Keratinocyte (primary cell): Measurements from ENCODE around the gene MFAP4. TPM values are rescaled to one million over a fixed set of nuclear protein-coding genes. Genes with fewer than 3 reads are reported as not detected.

Source experiments
- DNase-seq: peaks from one replicate; pipeline ENCODE4 v3.0.0-alpha.2; 2011; ENCODE audit warnings: low read depth, missing footprints, low spot score
- FAIRE-seq: peaks from 2 replicates; lab custom pipeline; 2011; peaks lifted over from hg19 to GRCh38; lab: Jason Lieb, UNC
- H2AFZ ChIP-seq: 2 replicates; pipeline ENCODE4 v1.6.0; 2012; ENCODE audit warnings: low read length, control low read depth, inconsistent platforms; ENCODE audit not compliant: control insufficient read depth
- H3K27ac ChIP-seq: 2 replicates; pipeline ENCODE4 v1.5.1; 2011; ENCODE audit warnings: low read length; ENCODE audit not compliant: control insufficient read depth, insufficient read depth
- H3K27me3 ChIP-seq: 3 replicates; pipeline ENCODE4 v1.6.0; 2011; ENCODE audit warnings: low read length; ENCODE audit not compliant: control insufficient read depth, insufficient read depth; ENCODE audit errors: extremely low read depth
- H3K36me3 ChIP-seq, 2 experiments: 2 replicates in 1 of 2; 3 replicates in 1 of 2; pipeline ENCODE4 v1.5.1; 2011; ENCODE audit warnings: low read length in 2 of 2, mild to moderate bottlenecking in 1 of 2; ENCODE audit not compliant: control insufficient read depth in 2 of 2, insufficient read depth in 2 of 2; ENCODE audit errors: extremely low read depth in 1 of 2
- H3K4me1 ChIP-seq: 3 replicates; pipeline ENCODE4 v1.5.1; 2011; ENCODE audit warnings: low read length; ENCODE audit not compliant: control insufficient read depth, insufficient read depth; ENCODE audit errors: extremely low read depth
- H3K4me2 ChIP-seq: 3 replicates; pipeline ENCODE4 v1.6.0; 2011; ENCODE audit warnings: low read depth, low read length; ENCODE audit not compliant: control insufficient read depth, insufficient read depth; ENCODE audit errors: extremely low read depth
- H3K4me3 ChIP-seq, 3 experiments: fragments of 200-600 bp in 1 of 3; sonication (generic) in 1 of 3; 2 replicates in 2 of 3; 3 replicates in 1 of 3; pipeline ENCODE4 v1.5.1; 2011 to 2016; ENCODE audit warnings: low read length in 3 of 3, mild to moderate bottlenecking in 3 of 3, control low read depth in 2 of 3, inconsistent platforms in 1 of 3, low read depth in 1 of 3, mixed read lengths in 1 of 3, mixed run types in 1 of 3, moderate library complexity in 1 of 3; ENCODE audit not compliant: control insufficient read depth in 2 of 3, insufficient read depth in 2 of 3; ENCODE audit errors: extremely low read depth in 1 of 3
- H3K79me2 ChIP-seq: 2 replicates; pipeline ENCODE4 v1.6.0; 2012; ENCODE audit warnings: low read length; ENCODE audit not compliant: control insufficient read depth, insufficient read depth
- H3K9ac ChIP-seq: 3 replicates; pipeline ENCODE4 v1.6.0; 2011; ENCODE audit warnings: low read length; ENCODE audit not compliant: control insufficient read depth, insufficient read depth; ENCODE audit errors: extremely low read depth
- H3K9me1 ChIP-seq: 3 replicates; pipeline ENCODE4 v1.6.0; 2011; ENCODE audit warnings: low read length; ENCODE audit not compliant: control insufficient read depth, insufficient read depth; ENCODE audit errors: extremely low read depth
- H3K9me3 ChIP-seq: 2 replicates; pipeline ENCODE4 v1.5.1; 2012; ENCODE audit warnings: low read depth, low read length; ENCODE audit not compliant: control insufficient read depth
- H4K20me1 ChIP-seq: 3 replicates; pipeline ENCODE4 v1.6.0; 2011; ENCODE audit warnings: low read length; ENCODE audit not compliant: control insufficient read depth, insufficient read depth; ENCODE audit errors: extremely low read depth
- CTCF ChIP-seq, 3 experiments: IDR thresholded peaks in 1 of 3; conservative IDR thresholded peaks in 1 of 3; optimal IDR thresholded peaks in 1 of 3; 2 replicates in 2 of 3; 3 replicates in 1 of 3; pipeline versions ENCODE3 to v1.5.1; 2011; ENCODE audit warnings: low read length in 3 of 3, mild to moderate bottlenecking in 3 of 3, moderate library complexity in 2 of 3, control low read depth in 1 of 3, inconsistent platforms in 1 of 3; ENCODE audit not compliant: insufficient read depth in 2 of 3; ENCODE audit errors: extremely low read depth in 1 of 3
- EZH2 ChIP-seq: IDR thresholded peaks from one replicate; pipeline ENCODE4 v1.6.1; 2012; ENCODE audit warnings: inconsistent platforms, mild to moderate bottlenecking, low read length, moderate library complexity
- dilution Hi-C: fragments of 300-500 bp; cut with MboI; formaldehyde crosslinking; loops from one replicate; pipeline ENCODE4 v1.7.0; 2020; ENCODE audit warnings: low sequenced_read_pairs; ENCODE audit not compliant: extremely low pct_ligation_motif_present
- polyA plus RNA-seq, 5 experiments: library from polyadenylated mRNA; depleted of rRNA in 3 of 5; stranded (reverse) in 3 of 5; stranded (forward) in 1 of 5; unstranded in 1 of 5; fragments of >200 nt; gene quantifications; 1 replicate in 1 of 5; 2 replicates in 3 of 5; 3 replicates in 1 of 5; pipeline versions ENCODE4 v1.2.1 to v1.2.3, GENCODE V29; 2011 to 2012; ENCODE audit warnings: missing spikeins in 2 of 5, low read depth in 1 of 5, low replicate concordance in 1 of 5

The MFAP4 gene
- polyA plus RNA-seq, 1 donor (not counting 4 experiments of a cell fraction or from before 2014, with no cell fraction given) = not detected

- Histone ChIP-seq H3K4me3 (no peak overlapping the region), H3K4me1 (peaks cover 1% of the 10 kb centered on the region), H3K4me2 (no peak overlapping the region), H2AFZ (no peak overlapping the region), H3K27ac (no peak overlapping the region), H3K27me3 (no peaks in the 10 kb centered on the region), H4K20me1 (no peaks in the 10 kb centered on the region), H3K79me2 (no peaks in the 10 kb centered on the region), H3K9me3 (no peaks in the 10 kb centered on the region), H3K9me1 (no peaks in the 10 kb centered on the region), H3K36me3 (no peaks in the 10 kb centered on the region), H3K9ac (no peak overlapping the region)
- FAIRE-seq (no peak), DNase-seq (no peak)
- dilution Hi-C loops = no loop called here
- TF ChIP-seq CTCF (optimal IDR thresholded peaks at IDR 0.05 in 1 of 3, IDR thresholded peaks at IDR 0.05 in 1 of 3, conservative IDR thresholded peaks at IDR 0.05 in 1 of 3; ENCODE audit: extremely low read depth in 1 of 3, insufficient read depth in 2 of 3, low read length in 3 of 3) = no peak
- no peak for TF ChIP-seq EZH2
These were observed 5.3 kb upstream of the MFAP4 start for GRCh38 chr17:19392303-19392702.

GRCh38 chr17:19391432-19391831 lies 4.4 kb upstream of the MFAP4 start:
- DNase-seq (no peak), FAIRE-seq (no peak)
- no peak overlapping the region for H3K4me2 ChIP-seq
- no peaks in the 10 kb centered on the region for H3K9me1 ChIP-seq
- no peaks in the 10 kb centered on the region for H3K36me3 ChIP-seq
- H3K4me1 ChIP-seq = peaks cover 3% of the 10 kb centered on the region
- TF ChIP-seq EZH2 = no peak
- no peak for TF ChIP-seq CTCF (optimal IDR thresholded peaks at IDR 0.05 in 1 of 3, IDR thresholded peaks at IDR 0.05 in 1 of 3, conservative IDR thresholded peaks at IDR 0.05 in 1 of 3; ENCODE audit: extremely low read depth in 1 of 3, insufficient read depth in 2 of 3, low read length in 3 of 3)
- H3K27me3 ChIP-seq = no peaks in the 10 kb centered on the region
- H3K27ac ChIP-seq = no peak overlapping the region
- no peak overlapping the region for H2AFZ ChIP-seq
- no peaks in the 10 kb centered on the region for H3K79me2 ChIP-seq
- H3K4me3 ChIP-seq = no peak overlapping the region
- dilution Hi-C loops = no loop called here
- H3K9me3 ChIP-seq = no peaks in the 10 kb centered on the region
- no peak overlapping the region for H3K9ac ChIP-seq
- no peaks in the 10 kb centered on the region for H4K20me1 ChIP-seq
